GM12873 (cell line): ENCODE data around the gene RASA2.

Experiments
- CTCF ChIP-seq: IDR thresholded peaks from 2 replicates; pipeline ENCODE4 v1.5.1; 2012; ENCODE audit warnings: low read depth, mild to moderate bottlenecking, moderate library complexity, low read length, control low read depth; ENCODE audit not compliant: insufficient read depth; ENCODE audit errors: missing control alignments

Gene RASA2

DNA sequence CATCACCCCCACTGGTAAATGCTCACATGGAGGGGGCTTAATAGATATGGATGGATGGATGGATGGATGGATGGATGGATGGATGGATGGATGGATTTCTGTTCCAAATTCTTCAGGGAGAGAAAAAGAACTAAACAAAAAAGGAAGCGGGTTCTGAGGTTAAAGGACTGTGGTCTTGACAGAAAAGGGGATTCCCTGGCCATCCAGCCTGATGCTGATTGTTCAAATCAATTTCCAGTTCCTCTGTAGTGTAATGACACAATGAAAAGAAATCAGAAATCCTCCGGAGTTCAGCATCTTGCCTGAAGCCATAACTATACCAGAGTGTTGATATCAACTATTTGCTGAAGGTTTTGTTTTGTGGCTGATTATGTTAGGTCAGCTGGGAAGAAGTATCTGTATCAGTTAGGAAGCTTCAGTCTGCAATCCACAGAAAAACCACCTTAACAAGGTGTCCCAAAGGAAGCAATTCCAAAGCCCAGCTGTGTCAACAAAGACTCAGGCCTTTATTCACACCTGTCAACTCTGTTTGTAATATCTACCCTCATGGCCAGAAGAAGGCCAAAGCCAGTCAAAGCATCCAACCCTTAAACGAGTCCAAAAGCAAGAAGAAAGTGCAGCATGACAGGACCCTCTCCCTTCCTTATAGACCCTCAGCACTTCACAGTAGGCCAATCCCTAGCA, 24.5 kb upstream of the RASA2 start:
- TF ChIP-seq CTCF = no peak

GRCh38 chr3:141465221-141465620, 21.6 kb upstream of the RASA2 start:
- no peak for TF ChIP-seq CTCF

GRCh38 chr3:141466633-141467169, 20.1 kb upstream of the RASA2 start:
- no peak for TF ChIP-seq CTCF

GRCh38 chr3:141469720-141470119, 17.1 kb upstream of the RASA2 start:
- TF ChIP-seq CTCF = no peak

DNA sequence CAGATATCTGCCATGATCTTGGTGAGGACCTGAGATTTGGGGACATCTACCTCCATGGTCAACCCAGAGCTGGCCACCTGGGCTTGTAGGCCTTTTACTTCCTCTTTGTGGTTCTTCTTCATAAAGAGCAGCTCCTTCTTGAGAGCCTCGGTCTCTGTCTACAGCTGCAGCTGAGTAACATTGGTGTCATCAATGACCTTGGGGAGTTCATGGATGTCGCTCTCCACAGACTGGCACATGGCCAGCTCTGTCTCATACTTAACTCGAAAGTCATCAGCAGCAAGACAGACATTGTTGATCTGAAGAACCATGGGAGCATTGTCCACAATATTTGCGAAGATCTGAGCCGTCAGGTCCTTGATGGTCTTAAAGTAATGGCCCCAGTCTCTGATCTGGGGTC, 15.7 kb upstream of the RASA2 start:
- TF ChIP-seq CTCF = no peak

GRCh38 chr3:141476033-141476432, 10.8 kb upstream of the RASA2 start:
- TF ChIP-seq CTCF = no peak

- no peak for TF ChIP-seq CTCF
Observed at GRCh38 chr3:141477224-141477623, 9.6 kb upstream of the RASA2 start.

DNA sequence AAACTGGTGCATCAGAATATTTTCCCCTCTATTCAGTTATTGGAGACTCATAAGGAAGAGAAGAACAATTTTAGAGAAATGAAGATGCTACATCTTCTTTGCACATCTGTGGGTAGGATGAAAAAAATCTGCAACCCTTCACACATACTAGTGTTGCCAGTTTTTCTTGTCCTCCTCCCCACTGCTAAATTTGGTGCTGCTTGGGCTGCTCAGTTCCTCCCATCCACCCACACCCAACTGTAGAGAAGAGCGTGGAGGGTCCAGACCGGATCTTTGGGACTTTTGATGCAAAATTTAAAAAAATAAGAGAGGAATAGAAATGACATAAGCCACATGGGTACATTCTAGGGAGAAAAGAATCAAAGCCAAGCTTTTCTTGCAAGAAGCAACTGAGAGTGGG, 8.7 kb upstream of the RASA2 start:
- TF ChIP-seq CTCF = no peak
